ENCODE measurements around the gene TSGA10.
"Not testable (repeated sequence)": the region's sequence is repeated elsewhere in the genome, so short reads cannot be mapped to it uniquely, and the experiment has no call there.

TSGA10 gene

DNA sequence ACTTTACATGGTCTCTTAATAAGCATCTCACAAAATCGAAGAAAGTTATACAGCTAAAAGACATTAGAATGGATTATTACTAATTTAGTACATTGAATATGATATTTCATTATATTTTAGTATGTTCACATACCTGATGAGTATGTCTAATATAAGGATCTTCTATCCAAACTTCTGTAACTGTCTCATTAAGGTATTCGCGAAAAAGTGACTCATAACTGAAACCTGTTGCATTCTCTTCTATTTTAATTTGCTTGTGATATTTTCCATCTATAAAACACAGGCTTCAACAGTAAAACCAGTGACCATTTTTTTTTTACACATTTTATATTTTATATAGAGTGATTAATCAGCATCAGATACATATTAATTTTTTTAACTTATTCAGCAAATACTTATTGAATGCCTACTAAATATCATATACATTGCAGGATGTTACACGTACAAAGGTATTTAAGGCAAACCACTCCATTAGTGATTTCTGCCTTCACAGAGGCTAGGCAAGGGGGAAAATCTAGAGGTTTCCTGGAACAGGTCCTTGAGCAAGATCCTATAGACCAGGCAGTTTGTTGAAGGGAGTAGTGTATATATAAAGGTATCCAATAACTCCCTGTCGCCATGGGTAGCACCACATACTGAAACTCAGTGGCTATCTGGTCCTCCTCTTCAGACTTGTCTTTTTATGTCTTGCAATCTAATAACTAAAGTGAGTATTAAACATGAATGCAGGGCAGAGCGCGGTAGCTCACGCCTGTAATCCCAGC is 16.8 kb upstream of the TSGA10 start:
- no peak for TF ChIP-seq POLR2A (IDR thresholded peaks at IDR 0.05; ENCODE audit: low read depth, low read length)
- FAIRE-seq (no peak), DNase-seq (ENCODE audit: insufficient read length, low spot score) (no peak)

DNA sequence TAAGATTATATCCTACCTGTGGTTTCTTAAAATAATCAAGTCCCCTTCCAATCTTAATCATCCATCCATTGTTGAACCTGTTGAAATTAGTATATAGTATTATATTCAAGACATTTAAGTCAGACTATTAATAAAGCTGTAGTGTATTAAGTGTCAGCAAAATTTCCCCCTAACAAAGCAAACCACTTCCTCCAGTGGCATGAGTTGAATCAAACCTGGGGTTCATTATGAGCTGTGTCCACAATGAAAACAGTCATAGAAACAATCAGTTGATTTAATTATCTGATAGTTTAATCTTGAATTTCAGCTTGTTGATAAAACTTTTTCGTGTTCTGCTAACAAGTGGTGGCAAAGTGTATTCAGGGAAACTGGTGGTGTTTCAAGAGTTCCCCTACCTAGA is 14.8 kb upstream of the TSGA10 start:
- no peak for FAIRE-seq
- no peak for DNase-seq (ENCODE audit: insufficient read length, low spot score)
- TF ChIP-seq POLR2A (IDR thresholded peaks at IDR 0.05; ENCODE audit: low read depth, low read length) = no peak

DNA sequence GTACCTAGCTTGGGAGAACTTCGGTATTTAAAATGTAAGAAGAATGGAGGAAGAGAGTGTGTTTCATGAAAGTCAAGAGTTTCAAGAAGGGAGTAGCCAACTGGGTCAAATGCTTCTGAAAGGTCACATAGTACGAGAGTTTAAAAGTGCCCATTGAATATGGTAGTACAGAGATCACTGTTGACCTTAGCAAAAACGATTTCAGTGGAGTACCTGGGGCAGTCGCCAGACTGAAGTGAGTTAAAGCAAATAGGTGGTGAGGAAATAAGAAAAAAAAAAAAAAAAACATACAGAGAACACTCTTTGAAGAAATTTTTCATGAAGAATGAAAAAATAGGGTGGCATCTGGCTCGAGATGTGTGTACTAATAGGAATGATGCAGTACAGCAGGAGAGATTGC is 11.5 kb upstream of the TSGA10 start:
- FAIRE-seq (no peak), DNase-seq (ENCODE audit: insufficient read length, low spot score) (no peak)
- no peak for TF ChIP-seq POLR2A (IDR thresholded peaks at IDR 0.05; ENCODE audit: low read depth, low read length)

DNA sequence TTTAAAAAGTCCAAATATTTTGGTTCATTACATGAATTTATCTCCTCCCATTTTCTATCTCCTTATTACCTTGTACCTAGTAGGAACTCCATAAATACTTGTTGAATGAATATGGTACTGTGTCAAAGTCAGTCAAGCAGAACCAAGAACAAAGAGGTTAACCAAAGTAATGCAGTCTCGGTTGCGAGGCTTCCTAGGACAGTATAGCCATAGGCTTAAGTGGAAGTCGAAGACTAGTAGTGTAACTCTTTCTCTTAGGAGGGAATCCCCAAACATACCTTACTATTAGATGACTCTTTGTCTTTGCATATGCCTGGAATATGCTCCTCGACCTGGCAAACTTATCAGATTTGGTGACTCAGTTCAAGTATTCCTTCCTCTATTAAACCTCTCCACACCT is 4.9 kb upstream of the TSGA10 start:
- no peak for DNase-seq (ENCODE audit: insufficient read length, low spot score)
- TF ChIP-seq POLR2A (IDR thresholded peaks at IDR 0.05; ENCODE audit: low read depth, low read length) = no peak
- no peak for FAIRE-seq

DNA sequence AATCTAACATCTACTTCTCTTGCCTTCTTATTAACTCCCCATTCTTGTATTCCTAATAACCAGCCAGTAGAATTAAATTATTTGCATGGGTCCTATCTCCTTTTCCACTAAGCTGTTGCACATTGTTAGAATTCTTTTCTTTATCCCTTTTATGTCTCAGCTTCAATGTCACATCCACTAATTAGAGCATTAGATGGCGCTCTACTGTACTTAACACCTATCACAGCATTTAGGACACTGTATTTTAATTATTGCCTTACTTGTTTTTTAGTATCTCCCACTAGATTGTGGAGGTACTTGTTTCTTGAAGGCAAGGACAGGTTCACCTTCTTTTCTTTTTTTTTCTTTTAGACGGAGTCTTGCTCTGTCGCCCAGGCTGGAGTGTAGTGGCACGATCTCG is 3.9 kb upstream of the TSGA10 start:
- DNase-seq (ENCODE audit: insufficient read length, low spot score) (no peak), FAIRE-seq (no peak)
- TF ChIP-seq POLR2A (IDR thresholded peaks at IDR 0.05; ENCODE audit: low read depth, low read length) = no peak

DNA sequence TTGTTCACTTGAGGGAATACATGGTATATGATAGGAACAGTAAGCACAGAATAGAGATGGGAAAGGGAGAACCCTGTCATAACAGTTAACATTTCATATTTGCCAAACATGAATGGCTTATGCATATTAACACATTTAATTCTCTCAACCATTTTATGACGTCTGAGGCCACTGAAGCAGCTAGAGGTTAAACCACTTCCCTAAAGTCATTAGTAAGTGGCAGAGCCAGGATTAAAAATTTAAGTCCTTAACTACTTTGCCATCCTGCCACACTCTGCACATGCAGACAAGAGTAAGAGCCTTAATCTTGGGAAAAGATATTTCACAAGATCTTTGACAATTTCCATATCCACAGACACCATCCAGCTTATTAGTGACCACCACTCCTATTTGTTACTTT is 2.1 kb upstream of the TSGA10 start:
- DNase-seq (ENCODE audit: insufficient read length, low spot score) (no peak), FAIRE-seq (no peak)
- no peak for TF ChIP-seq POLR2A (IDR thresholded peaks at IDR 0.05; ENCODE audit: low read depth, low read length)

DNA sequence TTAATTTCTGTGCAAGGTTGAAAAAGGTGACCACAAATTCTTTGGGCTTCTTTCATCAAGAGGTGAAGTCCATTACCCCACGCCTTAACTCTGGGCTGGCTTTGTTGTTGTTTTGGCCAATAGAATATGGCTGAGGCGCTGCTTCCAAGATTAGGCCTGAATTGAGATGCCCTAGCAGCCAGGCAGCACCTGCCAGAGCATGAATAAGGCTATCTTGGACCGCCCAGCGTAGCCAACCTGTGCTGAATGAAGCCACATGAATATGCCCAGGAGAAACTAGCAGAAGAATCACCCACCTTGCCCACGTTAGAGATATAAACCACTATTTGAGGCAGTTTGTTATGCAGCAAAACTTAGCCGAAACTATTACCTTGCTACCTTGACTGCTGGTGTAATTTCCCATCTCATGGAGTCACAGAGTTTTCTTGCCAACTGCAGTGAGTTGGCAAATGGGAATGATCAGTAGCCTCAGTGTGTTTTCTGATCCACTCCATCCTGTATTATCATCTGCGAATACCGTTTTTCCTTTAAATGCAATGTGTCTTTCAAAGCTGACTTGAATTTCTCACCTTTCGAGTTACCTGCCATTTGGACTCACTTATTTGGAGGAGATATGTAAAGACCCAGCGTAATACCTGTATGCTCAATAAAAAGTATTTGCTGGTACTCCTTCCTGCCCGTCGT is 679 bp downstream of the TSGA10 start:
- FAIRE-seq = peak; percentile 43
- DNase-seq (ENCODE audit: insufficient read length, low spot score) = no peak
- TF ChIP-seq POLR2A (IDR thresholded peaks at IDR 0.05; ENCODE audit: low read depth, low read length) = no peak

DNA sequence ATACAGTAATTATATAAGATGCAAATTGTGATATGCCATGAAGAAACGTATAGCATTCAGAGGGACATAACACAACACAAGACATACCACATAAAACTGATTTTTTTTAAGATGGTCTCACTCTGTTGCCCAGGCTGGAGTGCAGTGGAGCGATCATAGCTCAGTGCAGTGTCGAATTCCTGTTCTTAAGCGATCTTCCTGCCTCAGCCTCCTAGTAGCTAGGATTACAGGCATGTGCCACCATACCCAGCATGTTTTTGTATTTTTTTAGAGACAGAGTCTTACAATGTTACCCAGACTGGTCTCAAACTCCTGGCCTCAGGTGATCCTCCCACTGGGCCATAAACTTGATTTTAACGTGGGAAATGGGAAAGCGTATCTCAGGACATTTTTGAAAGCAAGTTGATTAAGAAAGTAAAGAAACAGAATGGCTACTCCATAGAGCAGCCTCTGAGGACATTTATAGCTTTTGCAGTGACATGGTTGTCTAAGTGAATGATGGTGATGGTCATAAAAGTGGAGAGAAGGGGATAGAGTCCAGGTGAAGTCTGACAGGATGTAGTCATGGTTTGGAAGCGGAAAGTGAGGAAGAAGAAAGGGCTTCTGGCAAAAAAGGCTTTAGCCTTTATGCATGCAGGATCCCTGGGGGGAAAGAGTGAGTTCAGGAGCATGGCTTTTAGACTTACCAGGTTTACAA is 2.4 kb downstream of the TSGA10 start:
- FAIRE-seq (no peak), DNase-seq (ENCODE audit: insufficient read length, low spot score) (no peak)
- TF ChIP-seq POLR2A (IDR thresholded peaks at IDR 0.05; ENCODE audit: low read depth, low read length) = no peak

DNA sequence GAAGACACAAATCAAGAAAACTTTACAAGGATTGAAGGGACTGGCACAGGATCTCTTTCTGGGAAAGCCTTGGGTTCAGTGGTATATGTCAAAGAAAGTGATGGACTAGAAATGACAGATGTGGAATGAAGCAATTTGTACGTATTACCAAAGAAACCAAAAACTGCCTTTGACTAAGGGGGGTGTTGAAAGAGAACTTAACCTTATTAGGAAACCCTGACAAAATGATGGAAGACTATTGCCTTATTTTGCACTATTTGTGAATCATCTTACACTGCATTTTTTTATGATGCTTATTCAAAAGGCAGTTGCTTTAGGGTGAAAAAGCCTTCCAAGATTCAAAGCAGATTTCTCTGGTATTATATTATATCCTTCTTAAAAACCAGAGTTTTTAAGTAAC is 4.0 kb downstream of the TSGA10 start:
- FAIRE-seq (no peak), DNase-seq (ENCODE audit: insufficient read length, low spot score) (no peak)
- no peak for TF ChIP-seq POLR2A (IDR thresholded peaks at IDR 0.05; ENCODE audit: low read depth, low read length)

DNA sequence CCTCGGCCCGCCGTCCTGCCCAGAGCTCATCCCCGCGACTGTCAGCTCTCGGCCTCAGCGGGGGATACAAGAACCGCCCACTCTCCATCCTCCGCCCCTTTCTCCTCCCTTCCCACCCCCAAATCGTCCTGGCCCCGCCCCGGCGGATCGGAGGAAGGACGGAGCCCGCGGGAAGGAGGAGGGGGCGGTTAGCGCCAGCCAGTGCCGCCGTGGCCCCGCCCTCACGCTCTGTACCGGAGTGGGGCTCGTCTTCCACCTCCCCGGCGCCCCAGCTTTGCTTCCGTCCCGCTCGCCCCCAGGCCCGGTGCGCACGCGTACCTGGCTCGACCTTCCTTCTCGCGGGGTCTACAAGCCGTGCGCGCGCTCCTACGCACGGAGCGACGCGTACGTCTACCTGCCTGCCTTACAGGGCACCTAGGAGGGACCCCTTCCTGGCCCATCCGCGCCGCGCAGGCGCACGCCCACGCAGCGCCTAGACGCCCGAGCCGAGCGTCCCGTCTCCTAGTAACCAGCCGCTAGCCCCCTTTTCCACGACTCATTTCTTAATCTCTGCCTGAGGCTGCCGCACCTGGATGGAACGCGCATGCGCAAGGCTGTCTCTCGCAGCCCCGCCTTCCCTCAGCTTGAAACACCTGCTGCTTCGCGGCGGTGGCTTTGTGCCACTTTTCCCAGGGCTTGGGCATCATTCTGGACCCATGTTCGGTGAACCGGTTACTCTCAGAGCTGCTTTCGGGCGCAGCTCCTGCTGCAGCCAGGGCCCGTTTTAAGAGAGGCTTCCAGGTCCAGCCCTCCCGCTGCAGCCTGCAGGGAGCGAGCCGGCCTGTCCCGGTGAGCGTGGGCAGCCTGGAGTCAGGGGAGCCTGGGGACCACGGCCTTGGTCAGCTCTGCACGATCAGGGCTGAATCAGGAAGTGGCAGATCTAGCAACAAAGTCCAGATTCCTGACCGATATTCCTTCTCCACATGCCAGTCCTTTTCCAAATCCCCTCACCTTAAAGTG is 13.3 kb downstream of the TSGA10 start, which contains the start of gene C2orf15:
Gene C2orf15, plus strand, starts transcription at position 598 of the 999 bp plus-strand sequence. CDS start 8,852 bp downstream, outside the sequence.
- no peak; the same call in 1 of the 2 replicates for TF ChIP-seq POLR2A (IDR thresholded peaks at IDR 0.05; ENCODE audit: low read depth, low read length)
- peak; percentile 77 for DNase-seq (ENCODE audit: insufficient read length, low spot score)
- FAIRE-seq = peak; percentile 85

DNA sequence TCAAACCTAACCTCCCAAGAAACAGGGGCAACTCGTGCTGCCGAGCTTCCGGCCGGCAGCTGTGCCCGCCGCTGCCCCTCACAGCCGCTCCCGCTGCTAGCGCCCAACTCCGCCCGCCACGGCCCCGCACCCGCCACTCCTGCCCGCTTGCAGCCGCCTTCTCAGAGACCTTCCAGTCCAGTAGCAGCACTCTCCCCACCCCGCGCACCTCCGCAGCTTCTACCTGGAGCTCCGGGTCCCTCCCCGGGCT is 14.0 kb downstream of the TSGA10 start:
- DNase-seq (ENCODE audit: insufficient read length, low spot score) (peak; percentile 57), FAIRE-seq (peak; percentile 48)
- TF ChIP-seq POLR2A (IDR thresholded peaks at IDR 0.05; ENCODE audit: low read depth, low read length) = peak; percentile 75; the same call in 1 of the 2 replicates

DNA sequence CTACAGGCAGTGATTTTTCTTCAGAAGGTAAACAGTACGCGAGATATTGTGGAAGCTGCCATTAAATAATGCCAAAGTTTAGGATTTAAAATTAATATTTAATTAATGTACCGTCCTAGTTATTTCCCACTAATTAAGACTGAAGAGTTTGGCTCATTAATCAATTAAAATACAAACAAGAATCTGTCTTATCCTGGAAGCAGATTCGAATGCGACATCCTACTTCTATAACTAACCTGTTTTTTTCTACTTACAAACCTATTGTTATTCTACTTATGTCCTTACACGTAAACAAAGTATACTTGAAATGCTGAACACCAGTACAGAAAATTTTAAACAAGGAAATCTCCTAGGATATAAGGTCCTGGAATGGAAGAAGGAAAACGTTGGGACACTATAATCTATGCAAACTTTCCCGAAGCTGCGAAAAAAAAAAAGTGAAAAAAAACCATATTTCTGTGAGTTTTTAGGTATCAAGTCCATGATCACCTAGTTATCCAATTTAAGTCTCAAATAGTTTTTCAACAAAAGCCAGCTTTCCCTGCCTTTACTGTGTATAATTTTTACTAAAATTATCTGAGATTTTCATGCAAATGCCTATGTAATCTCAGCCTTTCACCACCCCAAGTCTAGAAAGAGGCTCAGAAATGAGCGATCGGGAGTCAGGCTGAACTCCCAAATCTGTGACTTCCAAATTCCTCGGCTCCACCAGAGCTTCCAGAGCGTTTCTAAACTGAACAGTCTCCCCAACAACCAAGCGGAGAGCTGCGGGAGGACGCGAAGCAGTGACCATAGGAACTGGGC is 14.5 kb downstream of the TSGA10 start:
- DNase-seq (ENCODE audit: insufficient read length, low spot score) (no peak), FAIRE-seq (no peak)
- no peak for TF ChIP-seq POLR2A (IDR thresholded peaks at IDR 0.05; ENCODE audit: low read depth, low read length)

DNA sequence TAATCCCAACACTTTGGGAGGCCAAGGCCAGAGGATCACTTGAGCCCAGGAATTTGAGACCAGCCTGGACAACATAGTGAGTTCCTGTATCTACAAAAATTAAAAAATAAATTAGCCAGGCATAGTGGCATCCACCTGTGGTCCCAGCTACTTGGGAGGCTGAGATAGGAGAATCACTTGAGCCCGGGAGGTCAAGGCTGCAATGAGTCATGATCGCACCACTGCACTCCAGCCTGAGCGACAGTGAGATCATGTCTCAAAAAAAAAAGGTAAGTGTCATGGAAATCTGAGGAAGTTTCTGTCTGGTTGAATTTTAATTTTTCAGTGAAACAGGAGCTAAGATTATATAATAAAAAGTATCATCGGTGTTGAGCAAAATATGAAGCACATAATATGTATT is 15.7 kb downstream of the TSGA10 start:
- FAIRE-seq (no peak), DNase-seq (ENCODE audit: insufficient read length, low spot score) (no peak)
- TF ChIP-seq POLR2A (IDR thresholded peaks at IDR 0.05; ENCODE audit: low read depth, low read length) = no peak

DNA sequence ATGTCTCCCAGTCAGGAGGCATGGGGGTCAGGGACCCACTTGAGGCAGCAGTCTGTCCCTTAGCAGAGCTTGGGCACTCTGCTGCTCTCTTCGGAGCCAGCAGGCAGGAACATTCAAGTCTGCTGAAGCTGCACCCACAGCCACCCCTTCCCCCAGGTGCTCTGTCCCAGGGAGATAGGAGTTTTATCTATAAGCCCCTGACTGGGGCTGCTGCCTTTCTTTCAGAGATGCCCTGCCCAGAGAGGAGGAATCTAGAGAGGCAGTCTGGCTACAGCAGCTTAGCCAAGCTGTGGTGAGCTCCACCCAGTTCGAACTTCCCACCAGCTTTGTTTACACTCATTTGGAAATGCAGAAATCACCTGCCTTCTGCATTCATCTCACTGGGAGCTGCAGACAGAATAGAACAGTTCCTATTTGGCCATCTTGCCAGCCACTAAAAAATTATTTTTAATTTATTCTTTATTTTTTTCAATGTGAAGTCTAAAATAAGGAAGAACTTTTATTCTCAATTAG is 19.6 kb downstream of the TSGA10 start:
- not testable (repeated sequence) for DNase-seq (ENCODE audit: insufficient read length, low spot score); FAIRE-seq

Data from H54 (cell line).